Fibroblast of villous mesenchyme (primary cell): ENCODE data around the gene RGS19. TPM values are rescaled to one million over a fixed set of nuclear protein-coding genes. Genes with fewer than 3 reads are reported as not detected.

Experiments
- DNase-seq: peaks from one replicate; pipeline ENCODE4 v3.0.0-alpha.2; 2010; ENCODE audit warnings: low read depth
- H3K4me3 ChIP-seq: 2 replicates; pipeline ENCODE4 v1.5.1; 2011; ENCODE audit warnings: low read depth, mild to moderate bottlenecking, low read length
- CTCF ChIP-seq: IDR thresholded peaks from 2 replicates; pipeline ENCODE4 v1.5.1; 2012; ENCODE audit warnings: low read depth, mild to moderate bottlenecking, low read length; ENCODE audit not compliant: insufficient read depth
- small RNA-seq: library from RNA; depleted of rRNA; stranded (forward); fragments of <200 nt; gene quantifications from one replicate; pipeline ENCODE3, GENCODE V24; 2012
- total RNA-seq: library from RNA; depleted of rRNA; stranded (reverse); fragments of >200 nt; gene quantifications from 2 replicates; pipeline ENCODE4 v1.2.3, GENCODE V29; 2012

The RGS19 gene
- total RNA-seq, 1 donor, result 13.0 TPM

GRCh38 chr20:64023361-64024140, 55.8 kb downstream of the RGS19 start:
- H3K4me3 ChIP-seq, result no peak overlapping the region
- no peak for DNase-seq
- TF ChIP-seq CTCF, result no peak

Small RNAs within 50 kb of the gene (small RNA-seq; reads per million reads assigned to genes)
- gene AL355803.1 (not detected), gene MIR6813 (not detected)

Other genes starting within 250 kb of the RGS19 start
- gene ZBTB46, start 248.3 kb downstream of the RGS19 start, total RNA-seq, result 13.8 and 21.3 TPM in 2 replicates
- gene ABHD16B, start 218.0 kb downstream of the RGS19 start, total RNA-seq, result not detected in 2 replicates
- 103 and 115 TPM in 2 replicates for gene TPD52L2, start 214.2 kb downstream of the RGS19 start, total RNA-seq
- 51.2 and 61.7 TPM in 2 replicates for gene DNAJC5, start 184.4 kb downstream of the RGS19 start, total RNA-seq
- gene UCKL1, start 123.1 kb downstream of the RGS19 start, total RNA-seq, result 20.9 and 25.0 TPM in 2 replicates
- gene ZNF512B, start 109.6 kb downstream of the RGS19 start, total RNA-seq, result 13.8 and 15.8 TPM in 2 replicates
- gene SAMD10, start 99.9 kb downstream of the RGS19 start, total RNA-seq, result 0.64 and 1.3 TPM in 2 replicates
- gene PRPF6, start 98.4 kb downstream of the RGS19 start, total RNA-seq, result 52.7 and 53.8 TPM in 2 replicates
- 0.43 and 0.97 TPM in 2 replicates for gene C20orf204, start 43.3 kb downstream of the RGS19 start, total RNA-seq
- under 0.01 TPM in 1 of 2 replicates, not detected in the other for gene SOX18, start 29.9 kb downstream of the RGS19 start, total RNA-seq
- 20.7 and 24.2 TPM in 2 replicates for gene TCEA2, start 16.3 kb downstream of the RGS19 start, total RNA-seq
- 1.6 and 1.7 TPM in 2 replicates for gene OPRL1, start 564 bp upstream of the RGS19 start, total RNA-seq
- under 0.01 TPM in 1 of 2 replicates, not detected in the other for gene LKAAEAR1, start 4.9 kb upstream of the RGS19 start, total RNA-seq
- not detected in 2 replicates for gene NPBWR2, start 28.0 kb upstream of the RGS19 start, total RNA-seq
- not detected in 2 replicates for gene MYT1, start 84.9 kb upstream of the RGS19 start, total RNA-seq
- 40.3 and 54.0 TPM in 2 replicates for gene PCMTD2, start 176.2 kb upstream of the RGS19 start, total RNA-seq